Neutrophil (primary cell): Measurements from ENCODE around the gene TF.

Source experiments
- H3K27ac ChIP-seq: fragments of 200-600 bp; sonication (generic); 2 replicates; pipeline ENCODE4 v1.5.1; 2016; ENCODE audit warnings: mild to moderate bottlenecking, moderate library complexity
- H3K27me3 ChIP-seq: fragments of 200-600 bp; sonication (generic); 2 replicates; pipeline ENCODE4 v1.6.0; 2016; ENCODE audit warnings: mild to moderate bottlenecking
- H3K36me3 ChIP-seq: fragments of 200-600 bp; sonication (generic); 2 replicates; pipeline ENCODE4 v1.5.1; 2017
- H3K4me1 ChIP-seq, 2 experiments: fragments of 200-600 bp in 1 of 2; sonication (generic) in 1 of 2; 1 replicate in 1 of 2; 2 replicates in 1 of 2; pipeline versions ENCODE4 v1.5.1 to v1.6.1; 2013 to 2016; ENCODE audit warnings: low read depth in 1 of 2, low read length in 1 of 2, mild to moderate bottlenecking in 1 of 2, moderate library complexity in 1 of 2; ENCODE audit not compliant: control insufficient read depth in 1 of 2, insufficient read depth in 1 of 2
- H3K4me3 ChIP-seq, 2 experiments: fragments of 200-600 bp in 1 of 2; sonication (generic) in 1 of 2; 1 replicate in 1 of 2; 2 replicates in 1 of 2; pipeline ENCODE4 v1.5.1; 2013 to 2016; ENCODE audit warnings: low read depth in 1 of 2, low read length in 1 of 2, mild to moderate bottlenecking in 1 of 2, moderate library complexity in 1 of 2
- H3K9me3 ChIP-seq: fragments of 200-600 bp; sonication (generic); 2 replicates; pipeline ENCODE4 v1.5.1; 2016
- TF ChIP-seq, protein P1 (sequence below): fragments of 200-600 bp; sonication (generic); IDR thresholded peaks from 2 replicates; pipeline ENCODE4 v1.5.1; 2016; ENCODE audit warnings: antibody characterized with exemption

TF gene

DNA sequence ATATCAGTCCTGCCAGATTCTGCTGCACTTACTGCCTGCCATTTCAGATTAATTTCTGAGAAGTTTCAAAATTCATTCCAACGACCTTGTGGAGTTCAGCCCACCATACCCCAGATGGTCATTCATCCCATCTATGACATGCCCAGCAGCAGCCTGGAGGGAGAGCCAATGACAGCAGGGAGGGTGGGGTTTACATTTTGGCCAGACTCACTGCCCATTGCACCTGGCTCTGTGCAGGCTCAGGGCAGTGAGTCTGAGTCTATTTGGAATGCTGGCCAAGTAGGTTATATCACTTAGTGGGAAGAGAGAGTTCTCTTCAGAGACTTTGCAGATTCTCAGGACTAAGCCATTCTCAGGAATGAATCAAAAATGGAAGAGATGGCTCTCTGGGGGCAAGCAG, 80.9 kb downstream of the TF start:
- Histone ChIP-seq H3K27me3 (no peaks in the 10 kb centered on the region), H3K27ac (no peak overlapping the region), H3K36me3 (peaks cover 8% of the 10 kb centered on the region), H3K4me1 (no peaks in the 10 kb centered on the region), H3K9me3 (no peaks in the 10 kb centered on the region), H3K4me3 (no peak overlapping the region)
- TF ChIP-seq, protein P1, sequence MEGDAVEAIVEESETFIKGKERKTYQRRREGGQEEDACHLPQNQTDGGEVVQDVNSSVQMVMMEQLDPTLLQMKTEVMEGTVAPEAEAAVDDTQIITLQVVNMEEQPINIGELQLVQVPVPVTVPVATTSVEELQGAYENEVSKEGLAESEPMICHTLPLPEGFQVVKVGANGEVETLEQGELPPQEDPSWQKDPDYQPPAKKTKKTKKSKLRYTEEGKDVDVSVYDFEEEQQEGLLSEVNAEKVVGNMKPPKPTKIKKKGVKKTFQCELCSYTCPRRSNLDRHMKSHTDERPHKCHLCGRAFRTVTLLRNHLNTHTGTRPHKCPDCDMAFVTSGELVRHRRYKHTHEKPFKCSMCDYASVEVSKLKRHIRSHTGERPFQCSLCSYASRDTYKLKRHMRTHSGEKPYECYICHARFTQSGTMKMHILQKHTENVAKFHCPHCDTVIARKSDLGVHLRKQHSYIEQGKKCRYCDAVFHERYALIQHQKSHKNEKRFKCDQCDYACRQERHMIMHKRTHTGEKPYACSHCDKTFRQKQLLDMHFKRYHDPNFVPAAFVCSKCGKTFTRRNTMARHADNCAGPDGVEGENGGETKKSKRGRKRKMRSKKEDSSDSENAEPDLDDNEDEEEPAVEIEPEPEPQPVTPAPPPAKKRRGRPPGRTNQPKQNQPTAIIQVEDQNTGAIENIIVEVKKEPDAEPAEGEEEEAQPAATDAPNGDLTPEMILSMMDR = no peak

DNA sequence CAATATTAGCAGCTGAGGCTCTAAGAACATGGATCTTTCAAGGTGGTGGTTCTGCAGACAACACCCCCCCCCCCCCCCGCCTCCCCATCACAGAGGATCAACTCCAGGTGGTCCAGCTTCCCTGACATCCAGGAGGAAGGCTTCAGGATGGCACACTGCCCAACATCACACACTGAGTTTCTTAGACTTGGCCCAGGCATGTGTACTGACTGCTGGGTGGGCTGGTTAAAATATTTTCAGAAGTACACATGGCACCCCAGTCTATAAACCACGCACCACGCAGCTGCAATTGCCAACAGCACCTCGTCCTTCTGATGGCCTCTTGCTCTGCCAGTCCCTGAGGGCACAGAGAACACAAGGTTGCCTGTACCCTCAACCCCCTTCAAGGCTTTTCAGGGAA, 81.5 kb downstream of the TF start:
- no peaks in the 10 kb centered on the region for H3K27me3 ChIP-seq
- H3K36me3 ChIP-seq = peaks cover 8% of the 10 kb centered on the region
- no peaks in the 10 kb centered on the region for H3K9me3 ChIP-seq
- H3K27ac ChIP-seq = no peak overlapping the region
- H3K4me3 ChIP-seq = no peak overlapping the region
- TF ChIP-seq, protein P1 = no peak
- H3K4me1 ChIP-seq = no peaks in the 10 kb centered on the region

DNA sequence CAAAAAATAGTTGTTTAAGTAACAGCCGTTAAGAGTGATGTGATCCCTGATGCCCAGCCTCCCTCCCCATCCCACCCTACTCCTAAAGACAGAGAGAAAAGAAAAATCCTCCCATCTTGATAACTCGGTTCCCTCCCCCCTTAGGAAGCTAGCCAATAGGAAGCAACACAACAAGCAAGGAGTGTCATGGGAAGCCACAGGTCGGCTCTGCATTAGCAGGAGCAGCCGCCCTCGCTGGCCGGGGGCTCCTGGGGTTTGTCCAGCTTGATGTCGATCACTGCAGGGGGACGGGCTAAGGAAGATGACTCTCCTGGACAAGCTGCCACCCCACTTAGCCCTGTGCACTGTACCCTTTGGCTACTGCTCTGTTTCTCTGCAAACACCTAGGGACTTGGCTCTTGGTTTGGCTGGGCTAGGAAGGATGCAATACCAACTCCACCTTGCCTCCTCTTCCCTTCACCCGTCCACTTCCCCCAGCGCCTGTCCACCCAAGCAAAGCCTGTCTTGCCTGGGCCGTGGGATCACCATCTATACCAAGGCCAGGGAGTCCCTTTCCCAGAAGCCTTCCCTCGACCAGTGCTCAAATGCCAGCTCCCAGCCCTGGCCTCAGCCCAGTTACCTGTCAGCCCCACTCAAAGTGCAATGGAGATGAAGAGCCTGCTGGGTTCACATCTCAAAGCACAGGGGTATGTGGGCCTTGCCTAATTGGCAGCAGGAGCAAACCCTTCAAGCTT, 82.5 kb downstream of the TF start:
- H3K9me3 ChIP-seq = no peaks in the 10 kb centered on the region
- H3K36me3 ChIP-seq = peaks cover 8% of the 10 kb centered on the region
- TF ChIP-seq, protein P1 = no peak
- no peak overlapping the region for H3K4me3 ChIP-seq
- H3K27me3 ChIP-seq = no peaks in the 10 kb centered on the region
- H3K27ac ChIP-seq = no peak overlapping the region
- H3K4me1 ChIP-seq = no peaks in the 10 kb centered on the region

DNA sequence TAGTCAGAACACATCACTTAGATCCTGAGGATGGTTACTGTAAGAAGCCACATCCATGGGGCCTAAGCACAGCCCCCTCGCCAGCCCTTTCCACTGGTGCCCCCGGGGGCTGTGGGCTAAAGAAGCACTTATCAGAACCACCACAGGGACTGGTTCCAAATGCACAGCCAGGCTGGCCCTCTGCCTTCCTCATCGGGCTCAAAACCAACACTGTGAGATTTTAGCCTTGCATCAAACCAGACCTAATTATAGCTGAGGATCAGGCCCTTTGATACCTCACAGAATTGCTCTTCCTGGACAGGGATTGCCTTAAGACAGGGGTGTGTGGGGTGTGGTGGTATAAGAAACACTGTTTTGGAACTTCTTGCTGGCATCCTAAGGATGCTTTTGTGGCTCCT, 83.1 kb downstream of the TF start:
- no peak overlapping the region for H3K27ac ChIP-seq
- H3K4me3 ChIP-seq = no peak overlapping the region
- H3K9me3 ChIP-seq = no peaks in the 10 kb centered on the region
- H3K36me3 ChIP-seq = peaks cover 6% of the 10 kb centered on the region
- no peaks in the 10 kb centered on the region for H3K4me1 ChIP-seq
- H3K27me3 ChIP-seq = no peaks in the 10 kb centered on the region
- TF ChIP-seq, protein P1 = no peak

DNA sequence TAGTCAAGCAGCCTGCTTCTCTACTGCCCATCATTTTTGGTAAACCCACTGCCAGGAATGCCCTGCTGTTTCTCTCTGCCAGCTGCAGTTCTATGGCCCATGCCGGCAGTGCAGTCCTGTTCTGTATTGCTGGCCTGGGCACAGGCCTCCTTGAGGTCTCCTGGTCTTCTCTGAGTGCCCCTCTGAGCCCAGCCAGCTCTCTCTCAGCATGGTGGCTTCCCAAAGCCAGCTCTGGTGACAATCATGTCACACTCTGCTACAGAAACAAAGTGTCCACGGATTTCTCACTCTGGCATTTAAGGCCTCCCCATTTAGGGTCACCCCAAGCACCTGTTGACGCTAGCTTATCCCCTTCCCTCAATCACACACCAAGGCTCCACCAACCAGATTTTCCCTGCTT, 83.9 kb downstream of the TF start:
- Histone ChIP-seq H3K9me3 (no peaks in the 10 kb centered on the region), H3K27ac (no peak overlapping the region), H3K4me3 (no peak overlapping the region), H3K4me1 (no peaks in the 10 kb centered on the region), H3K27me3 (no peaks in the 10 kb centered on the region), H3K36me3 (no peaks in the 10 kb centered on the region)
- TF ChIP-seq, protein P1 = no peak
